Activated T-helper 1 cell treated with Interleukin-2 at 50 U/mL for 16 hours (primary cell): ENCODE measurements around the gene RUNX3.
"Not testable (repeated sequence)": the region's sequence is repeated elsewhere in the genome, so short reads cannot be mapped to it uniquely, and the experiment has no call there.

Source experiments
- DNase-seq: peaks from one replicate; pipeline ENCODE4 v3.0.0-alpha.2; 2020; ENCODE audit warnings: low read depth

The RUNX3 gene

GRCh38 chr1:24901791-24902470, 28.1 kb downstream of the RUNX3 start:
- DNase-seq = no peak

DNA sequence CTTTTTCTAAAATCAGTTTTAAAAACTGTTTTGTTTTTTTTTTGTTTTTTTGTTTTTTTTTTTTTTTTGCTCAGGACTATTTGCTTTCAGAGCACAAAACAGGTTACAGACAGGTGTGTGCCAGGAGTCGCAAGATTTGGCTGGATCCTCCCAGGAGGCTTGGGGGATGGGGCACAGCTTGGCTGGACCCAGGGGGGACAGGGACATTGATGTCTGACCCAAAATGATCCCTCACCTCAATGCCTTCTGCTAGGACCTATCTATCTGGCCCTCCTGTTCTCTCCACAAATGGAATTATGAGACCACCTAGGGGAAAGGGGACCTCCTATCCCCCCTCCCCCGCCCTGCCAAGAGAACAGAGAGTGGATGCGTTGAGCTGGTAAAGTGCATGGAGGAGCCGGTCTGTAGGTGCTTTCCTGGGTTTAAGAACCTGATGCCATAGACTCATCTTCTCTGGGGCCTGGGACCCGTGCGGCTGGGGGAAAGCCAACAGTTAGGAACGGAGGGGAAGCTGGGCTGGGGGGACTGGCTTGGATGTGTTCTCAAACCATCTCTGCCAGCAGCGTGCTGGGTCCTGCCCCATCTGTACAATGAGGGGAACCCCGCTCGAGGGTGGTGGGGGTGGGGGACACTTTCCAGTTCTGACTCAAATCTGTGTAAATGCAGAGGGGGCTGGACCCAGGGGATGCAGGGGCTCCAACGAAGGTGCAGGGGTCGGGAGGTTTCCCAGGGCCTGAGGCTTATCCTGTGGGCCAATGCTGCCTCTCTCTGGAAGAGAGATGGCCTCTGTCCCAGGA, 28.9 kb downstream of the RUNX3 start:
- DNase-seq = no peak

- DNase-seq = no peak
These were observed 29.6 kb downstream of the RUNX3 start for GRCh38 chr1:24900486-24900849.

DNA sequence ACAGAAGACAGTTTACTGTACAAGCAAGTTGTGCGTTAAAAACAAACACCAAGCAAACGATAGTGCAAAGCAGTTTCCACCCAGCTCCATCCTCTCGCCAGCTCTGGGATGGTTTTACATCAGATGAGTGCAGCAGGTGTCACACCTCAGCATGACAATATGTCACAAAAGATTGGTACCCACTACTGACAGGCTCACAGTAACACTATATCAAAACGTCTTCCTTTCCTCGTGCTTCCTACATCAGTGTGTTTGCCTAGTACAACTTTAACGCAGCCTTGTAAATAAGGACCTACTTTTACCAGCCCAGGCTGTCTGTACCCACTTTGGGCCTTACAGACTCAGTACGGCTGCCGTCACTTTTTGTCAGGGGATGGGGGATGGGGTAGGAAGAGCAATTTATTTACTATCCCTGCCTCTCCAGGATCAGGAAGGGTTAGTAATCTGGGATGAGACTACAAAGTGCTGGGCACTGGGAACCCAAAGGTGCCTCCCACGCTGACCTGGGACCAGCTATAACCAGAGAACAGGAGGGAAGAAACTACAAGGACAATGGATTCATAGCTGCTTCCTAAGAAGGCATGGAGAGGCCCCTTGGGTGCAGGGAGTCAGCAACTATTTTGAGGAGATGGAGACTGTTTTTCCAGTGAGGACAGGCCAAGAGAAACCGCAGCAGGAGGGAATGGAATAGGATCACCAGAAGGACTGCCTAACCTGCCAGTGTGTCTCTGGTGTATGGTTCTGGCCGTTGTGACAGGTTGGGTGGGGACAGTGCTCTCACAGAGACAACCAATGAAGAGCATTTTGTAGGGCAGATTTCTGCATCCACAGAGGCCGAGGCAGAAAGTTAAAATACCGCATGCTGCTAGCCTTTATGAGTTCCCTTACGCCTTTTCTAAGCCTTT, 30.2 kb downstream of the RUNX3 start:
- DNase-seq = no peak

GRCh38 chr1:24898909-24899439, 31.1 kb downstream of the RUNX3 start:
- no peak for DNase-seq

GRCh38 chr1:24898152-24898908, 31.7 kb downstream of the RUNX3 start:
- no peak for DNase-seq

- no peak for DNase-seq
These were observed 32.6 kb downstream of the RUNX3 start for GRCh38 chr1:24897263-24898151.

DNA sequence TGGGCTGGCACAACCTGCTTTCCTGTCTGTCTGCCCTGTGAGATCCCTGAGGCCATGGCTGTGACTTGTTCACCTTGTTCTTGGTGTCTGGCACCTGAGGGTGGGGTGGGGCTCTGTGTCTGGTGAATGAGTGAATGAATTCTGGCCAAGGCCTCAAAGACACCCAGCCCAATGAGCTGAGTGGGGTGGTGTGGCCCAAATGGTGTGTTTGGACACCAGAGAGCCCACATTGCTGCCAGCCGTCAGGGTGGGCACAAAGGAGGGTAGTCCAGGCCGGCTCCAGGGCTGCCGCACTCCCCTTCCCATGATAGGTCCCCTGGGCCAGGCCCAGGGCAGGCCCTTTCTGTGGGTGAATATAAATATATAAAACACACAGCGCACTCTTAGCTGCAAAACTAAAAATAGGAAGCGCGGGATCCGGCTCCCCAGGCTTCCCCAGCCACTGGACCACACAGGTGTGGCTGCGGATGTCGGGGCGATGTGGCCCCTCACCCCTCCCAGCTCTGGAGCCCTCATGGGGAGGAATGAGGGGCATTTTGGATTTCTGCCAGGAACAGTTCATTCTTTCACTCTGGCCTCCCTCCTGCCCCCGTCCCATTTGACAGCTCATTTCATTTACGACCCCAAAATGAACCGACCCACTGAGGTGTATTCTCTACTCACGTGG, 33.3 kb downstream of the RUNX3 start:
- no peak for DNase-seq

- DNase-seq = no peak
These were observed 33.9 kb downstream of the RUNX3 start for GRCh38 chr1:24896176-24896575.

DNA sequence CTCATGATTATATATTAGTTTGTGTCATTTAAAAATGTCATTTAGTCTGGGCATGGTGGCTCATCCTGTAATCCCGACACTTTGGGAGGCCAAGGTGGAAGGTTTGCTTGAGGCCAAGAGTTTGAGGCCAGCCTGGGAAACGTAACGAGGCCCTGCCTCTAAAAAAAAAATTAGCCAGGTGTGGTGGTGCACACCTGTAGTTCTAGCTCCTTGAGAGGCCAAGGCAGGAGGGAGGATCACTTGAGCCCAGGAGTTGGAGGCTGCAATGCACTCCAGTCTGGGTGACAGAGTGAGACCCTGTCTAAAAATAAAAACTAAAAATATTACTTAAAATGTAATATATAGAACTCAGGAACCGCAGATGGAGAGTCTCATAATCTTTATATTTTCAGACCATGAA, 34.6 kb downstream of the RUNX3 start:
- no peak for DNase-seq

GRCh38 chr1:24894002-24894401, 36.1 kb downstream of the RUNX3 start:
- DNase-seq = no peak

DNA sequence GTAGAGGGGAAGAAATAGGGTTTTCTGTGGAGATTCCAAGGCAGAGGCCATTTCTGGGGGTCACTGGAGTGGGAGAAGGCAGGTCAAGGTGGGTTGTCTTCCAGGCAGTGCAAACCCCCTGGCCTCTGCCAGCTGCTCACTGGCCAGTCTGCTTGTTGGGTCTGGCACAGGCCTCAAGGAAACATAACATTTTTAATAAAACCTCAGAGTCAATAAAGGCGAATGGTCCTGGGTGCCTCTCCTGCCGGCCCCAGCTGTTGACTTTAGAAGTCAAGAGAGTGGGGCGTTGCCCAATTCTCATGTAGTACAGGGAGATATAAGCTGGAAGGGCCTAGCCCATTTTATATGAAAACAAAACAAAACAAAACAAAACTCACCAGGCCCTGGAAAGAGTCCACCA, 36.6 kb downstream of the RUNX3 start:
- DNase-seq = no peak

- DNase-seq = no peak
These were observed 37.6 kb downstream of the RUNX3 start for GRCh38 chr1:24892188-24893153.

DNA sequence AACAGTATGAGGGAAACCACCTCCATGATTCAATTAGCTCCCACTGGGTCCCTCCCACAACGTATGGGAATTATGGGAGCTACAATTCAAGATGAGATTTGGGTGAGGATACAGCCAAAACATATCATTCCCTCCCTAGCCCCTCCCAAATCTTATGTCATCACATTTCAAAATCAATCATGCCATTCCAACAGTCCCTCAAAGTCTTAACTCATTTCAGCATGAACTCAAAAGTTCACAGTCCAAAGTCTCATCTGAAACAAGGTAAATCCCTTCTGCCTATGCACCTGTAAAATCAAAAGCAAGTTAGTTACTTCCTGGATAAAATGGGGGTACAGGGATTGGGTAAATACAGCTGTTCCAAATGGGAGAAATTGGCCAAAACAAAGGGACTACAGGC, 38.7 kb downstream of the RUNX3 start:
- not testable (repeated sequence) for DNase-seq

DNA sequence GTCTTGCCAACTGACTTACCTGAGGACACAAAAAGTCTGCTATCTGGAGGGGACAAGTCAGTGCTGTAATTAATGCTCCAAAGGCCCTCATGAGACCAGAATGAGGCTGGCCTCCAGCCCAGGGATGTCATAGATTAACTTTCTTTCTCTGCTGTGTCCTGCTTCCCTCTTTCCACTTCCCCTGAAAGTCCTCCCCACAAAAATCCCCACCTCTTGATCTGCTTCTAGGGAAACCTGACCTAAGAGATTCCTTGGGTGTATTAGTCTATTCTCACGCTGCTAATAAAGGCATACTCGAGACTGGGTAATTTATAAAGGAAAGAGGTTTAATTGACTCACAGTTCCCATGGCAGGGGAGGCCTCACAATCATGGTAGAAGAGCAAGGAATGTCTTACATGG, 39.2 kb downstream of the RUNX3 start:
- DNase-seq = no peak

DNA sequence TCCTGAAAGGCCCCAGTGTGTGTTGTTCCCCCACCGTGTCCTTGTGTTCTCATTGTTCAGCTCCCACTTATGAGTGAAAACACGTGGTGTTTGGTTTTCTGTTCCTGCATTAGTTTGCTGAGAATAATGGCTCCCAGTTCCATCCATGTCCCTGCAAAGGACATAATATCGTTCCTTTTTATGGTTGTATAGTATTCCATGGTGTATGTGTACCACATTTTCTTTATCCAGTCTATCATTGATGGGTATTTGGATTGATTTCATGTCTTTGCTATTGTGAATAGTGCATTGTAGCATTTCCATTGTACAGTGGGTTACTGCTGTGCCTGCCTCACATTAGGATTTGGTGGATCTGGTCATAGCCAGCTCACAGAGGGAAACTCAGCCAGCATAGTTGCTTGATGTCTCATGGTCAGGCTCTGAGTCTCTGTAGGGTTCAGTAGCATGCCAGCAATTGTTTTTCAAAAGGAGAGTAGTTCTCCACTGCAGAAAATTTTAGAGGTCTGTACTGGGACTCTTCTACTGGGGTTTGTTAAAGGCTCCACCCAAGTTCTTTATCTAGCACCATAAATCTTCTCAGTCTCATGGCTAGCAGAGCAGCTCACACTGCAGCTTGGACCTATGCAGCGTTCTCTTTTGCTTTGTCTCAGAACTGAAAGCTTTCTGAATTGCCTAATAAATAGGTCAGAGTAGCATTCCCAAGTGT, 41.0 kb downstream of the RUNX3 start:
- DNase-seq = no peak

DNA sequence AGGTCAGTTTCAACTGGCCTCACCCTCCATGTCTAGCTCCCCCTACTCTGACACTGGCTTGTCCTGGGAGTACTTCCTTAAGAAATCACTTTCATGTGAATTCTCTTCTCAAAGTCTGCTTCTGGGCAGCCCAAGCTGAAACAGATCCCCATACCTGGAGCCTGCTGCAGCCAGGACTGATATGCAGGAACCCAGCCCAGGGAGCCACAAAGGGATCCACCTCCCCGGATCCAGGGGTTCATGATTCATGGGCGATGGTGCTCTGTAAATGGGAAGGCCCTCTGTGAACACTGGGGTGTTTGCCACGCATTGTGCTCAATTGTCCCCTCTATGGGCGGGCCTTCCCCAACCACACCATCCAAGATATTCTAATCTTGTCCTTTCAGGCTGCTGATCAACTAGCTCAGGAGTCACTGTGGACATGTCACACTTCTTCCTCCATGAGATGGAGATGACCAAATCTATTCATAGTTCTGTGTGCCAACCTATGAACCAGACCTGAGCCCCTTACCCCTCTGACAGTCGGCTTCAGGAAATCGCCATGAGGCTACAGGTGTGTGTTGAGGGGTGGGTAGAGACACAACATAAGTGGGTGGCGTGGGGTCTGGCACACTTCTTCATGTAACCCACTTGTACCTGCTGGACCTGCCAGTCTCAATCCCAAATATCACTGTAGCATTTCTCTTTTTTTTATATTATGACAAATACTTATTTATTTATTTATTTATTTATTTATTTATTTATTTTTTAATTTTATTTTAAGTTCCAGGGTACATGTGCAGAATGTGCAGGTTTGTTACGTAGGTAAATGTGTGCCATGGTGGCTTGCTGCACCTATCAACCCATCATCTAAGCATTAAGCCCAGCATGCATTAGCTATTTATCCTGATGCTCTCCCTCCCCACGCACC, 41.8 kb downstream of the RUNX3 start:
- no peak for DNase-seq
